GM18505 (cell line): ENCODE measurements around the gene LKAAEAR1.

Experiments
- ATAC-seq: cut with Tn5 transposase; IDR thresholded peaks from one replicate; pipeline ENCODE4 v1.9.1; 2021; ENCODE audit not compliant: unreplicated experiment
- POLR2A ChIP-seq: IDR thresholded peaks from 4 replicates; pipeline ENCODE4 v1.6.1; 2011; ENCODE audit warnings: borderline replicate concordance; ENCODE audit not compliant: insufficient read depth, insufficient read length; ENCODE audit errors: extremely low read depth

LKAAEAR1 gene

GRCh38 chr20:64047046-64047389 is 37.2 kb downstream of the LKAAEAR1 start:
- no peak for TF ChIP-seq POLR2A
- ATAC-seq: no peak

- ATAC-seq: no peak
- TF ChIP-seq POLR2A: no peak
Observed at GRCh38 chr20:64045346-64046011, 38.7 kb downstream of the LKAAEAR1 start.

GRCh38 chr20:64044484-64045247 is 39.5 kb downstream of the LKAAEAR1 start:
- no peak for TF ChIP-seq POLR2A
- no peak for ATAC-seq

- ATAC-seq: no peak
- no peak for TF ChIP-seq POLR2A
Observed at GRCh38 chr20:64043768-64044167, 40.4 kb downstream of the LKAAEAR1 start.

- ATAC-seq: no peak
- TF ChIP-seq POLR2A: peak; percentile 40
Observed at GRCh38 chr20:64042054-64042781, 42.0 kb downstream of the LKAAEAR1 start.

- ATAC-seq: no peak
- no peak for TF ChIP-seq POLR2A
Observed at GRCh38 chr20:64041781-64042053, 42.5 kb downstream of the LKAAEAR1 start.

GRCh38 chr20:64041040-64041780 is 43.0 kb downstream of the LKAAEAR1 start:
- no peak for ATAC-seq
- TF ChIP-seq POLR2A: no peak

GRCh38 chr20:64040231-64041039 is 43.8 kb downstream of the LKAAEAR1 start:
- no peak for TF ChIP-seq POLR2A
- ATAC-seq: no peak

GRCh38 chr20:64039293-64040160 is 44.7 kb downstream of the LKAAEAR1 start:
- ATAC-seq: no peak
- no peak for TF ChIP-seq POLR2A

- no peak for TF ChIP-seq POLR2A
- peak; percentile 51 for ATAC-seq
Observed at GRCh38 chr20:64038565-64039292, 45.5 kb downstream of the LKAAEAR1 start.

- no peak for TF ChIP-seq POLR2A
- ATAC-seq: peak; percentile 25
Observed at GRCh38 chr20:64038224-64038564, 46.0 kb downstream of the LKAAEAR1 start.
